ENCODE results near the gene ATXN7L1. TPM values are rescaled to one million over a fixed set of nuclear protein-coding genes. Genes with fewer than 3 reads are reported as not detected.

The ATXN7L1 gene
- total and polyA plus RNA-seq, 2 of the 8 experiments (the other 6 are each of a cell fraction or from before 2014, with no cell fraction given) = 14.3 to 34.0 TPM

- H2BK5ac ChIP-seq (ENCODE audit: low read depth, low read length) = no peak overlapping the region
- peaks cover 2 to 6% of the 10 kb centered on the region in 2 experiments for H4K20me1 ChIP-seq (replicated peaks in 1 of 2; ENCODE audit: control insufficient read depth in 1 of 2, insufficient read depth in 2 of 2, low read length in 2 of 2)
- no peak overlapping the region for H3K9ac ChIP-seq (replicated peaks in 1 of 4; ENCODE audit: extremely low read depth in 1 of 4, low read depth in 3 of 4, low read length in 3 of 4)
- H3K4me3 ChIP-seq (ENCODE audit: extremely low read depth in 1 of 4, insufficient read depth in 2 of 4, low read depth in 3 of 4, low read length in 4 of 4) = no peak overlapping the region
- H4K91ac ChIP-seq (replicated peaks; ENCODE audit: insufficient read length, low read length) = no peak overlapping the region
- no peak overlapping the region for H2AFZ ChIP-seq (ENCODE audit: low read length)
- no peaks in the 10 kb centered on the region for H3K27me3 ChIP-seq (replicated peaks in 1 of 4; ENCODE audit: control insufficient read depth in 3 of 4, extremely low read depth in 1 of 4, insufficient read depth in 3 of 4, low read length in 3 of 4)
- H3K23me2 ChIP-seq (ENCODE audit: low read depth, low read length) = no peaks in the 10 kb centered on the region
- 95% methylated on average over 10 of the region's 10 CpGs; no CpG with 5 or more reads in 1 of the 2 experiments for WGBS, 2 experiments (ENCODE audit: extremely low coverage in 1 of 2, insufficient coverage in 1 of 2, insufficient read length in 1 of 2, insufficient replicate concordance in 2 of 2, low coverage in 1 of 2, low lambda C conversion rate in 2 of 2, missing lambda C conversion rate in 1 of 2)
- H4K8ac ChIP-seq (ENCODE audit: extremely low read depth, insufficient read depth, low read length) = no peak overlapping the region
- 0 out of 2 replicates have a peak overlapping the region, but pooled peaks have one; percentile 12 for H2BK12ac ChIP-seq (ENCODE audit: low read depth, low read length)
- DNase-seq (ENCODE audit: low read depth in 1 of 2, low spot score in 2 of 2) (no peak), FAIRE-seq (no peak)
- no peak overlapping the region for H3K4me2 ChIP-seq (ENCODE audit: insufficient read depth in 1 of 2, low read depth in 2 of 2, low read length in 2 of 2)
- no peaks in the 10 kb centered on the region for H3K9me3 ChIP-seq (ENCODE audit: insufficient read depth in 2 of 2, low read depth in 1 of 2, low read length in 1 of 2)
- H3K4me1 ChIP-seq (replicated peaks in 1 of 4; ENCODE audit: control insufficient read depth in 3 of 4, insufficient read depth in 4 of 4, low read length in 3 of 4) = peaks cover 6 to 12% (median 8%) of the 10 kb centered on the region in 4 experiments; a peak in 5 of 7 replicates
- H3K56ac ChIP-seq (replicated peaks; ENCODE audit: insufficient read length, low read depth, low read length) = no peak overlapping the region
- H2AK5ac ChIP-seq (ENCODE audit: low read depth, low read length) = no peak overlapping the region
- CTCF ChIA-PET (ENCODE audit: partially characterized antibody) = interaction anchor here (1.0 to 1.9 kb wide), 4 partner anchors 100 to 114 kb away, joined by 3 to 7 read pairs (median 4); no protein-coding TSS in a partner anchor
- peaks cover 0 to 5% (median 0%) of the 10 kb centered on the region in 4 experiments; a peak in 1 of 8 replicates for H3K36me3 ChIP-seq (ENCODE audit: control insufficient read depth in 2 of 4, insufficient read depth in 4 of 4, low read length in 3 of 4)
- H3K4ac ChIP-seq (replicated peaks; ENCODE audit: insufficient read length, low read depth, low read length) = no peak overlapping the region
- H3K18ac ChIP-seq (ENCODE audit: extremely low read depth, low read length) = no peak overlapping the region
- H3K79me2 ChIP-seq (ENCODE audit: control insufficient read depth in 1 of 2, insufficient read depth in 2 of 2, low read length in 2 of 2) = peaks cover 0 to 41% of the 10 kb centered on the region in 2 experiments; a peak in 3 of 4 replicates
- POLR2A ChIA-PET (ENCODE audit: partially characterized antibody) = interaction anchor here (0.6 kb wide), 2 partner anchors 12 to 46 kb away, joined by 3 read pairs; no protein-coding TSS in a partner anchor
- H3K23ac ChIP-seq (ENCODE audit: insufficient read length) = no peak overlapping the region
- no peak overlapping the region for H3K14ac ChIP-seq (ENCODE audit: insufficient read length)
- H4K5ac ChIP-seq (ENCODE audit: insufficient read length, low read depth, low read length) = no peak overlapping the region
- no peak overlapping the region for H2BK120ac ChIP-seq (replicated peaks; ENCODE audit: low read depth, low read length)
- no peak overlapping the region for H2BK20ac ChIP-seq (ENCODE audit: low read length)
- H3K27ac ChIP-seq (ENCODE audit: low read depth, low read length) = no peak overlapping the region
- no peak overlapping the region for H2BK15ac ChIP-seq (ENCODE audit: low read length)
- H3K79me1 ChIP-seq (ENCODE audit: low read depth, low read length) = peaks cover 2% of the 10 kb centered on the region; the same call in 1 of the 2 replicates
- TF ChIP-seq CREB1 (IDR thresholded peaks at IDR 0.05) (no peak), KDM5A (IDR thresholded peaks at IDR 0.05; ENCODE audit: low read length) (no peak), CBX8 (IDR thresholded peaks at IDR 0.05; ENCODE audit: borderline replicate concordance, low read depth, low read length) (no peak), GTF2F1 (IDR thresholded peaks at IDR 0.05; ENCODE audit: borderline replicate concordance, low read depth, low read length) (no peak), SIRT6 (IDR thresholded peaks at IDR 0.05; ENCODE audit: low read length) (no peak), SIX5 (IDR thresholded peaks at IDR 0.05; ENCODE audit: low read depth, low read length) (no peak)
These were observed 10.1 kb downstream of the ATXN7L1 start for GRCh38 chr7:105866102-105866801.

Data from H1 (cell line).